ENCODE results near the gene UBE2B.

- TF ChIP-seq EZH2 (IDR thresholded peaks at IDR 0.05) (no peak), POLR2AphosphoS5 (IDR thresholded peaks at IDR 0.05; ENCODE audit: borderline replicate concordance, low read depth, low read length) (no peak), FOXP2 (optimal IDR thresholded peaks at IDR 0.05; ENCODE audit: control extremely low read depth, extremely low read length, insufficient read depth) (no peak)
These were observed 46.3 kb downstream of the UBE2B start for GRCh38 chr5:134417707-134418106.

Measured in SK-N-MC (cell line).